ENCODE results near the gene PRAMEF15. TPM values are rescaled to one million over a fixed set of nuclear protein-coding genes. Genes with fewer than 3 reads are reported as not detected.

Gene PRAMEF15
- not detected for total RNA-seq

GRCh38 chr1:13315281-13315680, at the start of gene PRAMEF15:
TSS of gene PRAMEF15 (plus strand) at chr1:13315581. CDS start at chr1:13318408, 2,827 bp downstream.

DNA sequence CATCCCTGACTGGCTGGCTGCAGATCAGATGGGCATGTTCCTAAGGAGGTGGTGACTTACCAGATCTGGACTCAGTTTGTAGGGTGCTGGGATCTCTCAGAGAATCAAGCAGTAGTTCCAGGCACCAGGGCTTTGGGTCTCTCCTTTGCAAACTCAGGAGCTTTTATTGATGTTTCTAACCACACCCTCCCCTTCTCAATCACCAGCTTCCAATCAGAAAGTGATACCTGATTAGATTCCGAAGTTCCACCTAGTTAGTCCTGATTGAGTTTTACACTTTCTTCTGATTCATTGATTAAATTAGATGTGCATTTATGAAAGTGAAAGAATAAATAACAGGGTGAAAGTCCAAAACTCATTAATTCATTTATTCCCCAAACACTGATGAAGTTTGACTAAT, 30.3 kb upstream of the PRAMEF15 start, which contains the start of gene PRAMEF8:
Gene PRAMEF8, minus strand, starts transcription at position 101 of the 400 bp plus-strand sequence. CDS start 1,046 bp downstream, outside the sequence.

GRCh38 chr1:13303239-13303638, 12.1 kb upstream of the PRAMEF15 start, which contains the start of gene PRAMEF33:
TSS of gene PRAMEF33 (plus strand) at chr1:13303539. CDS start at chr1:13305955, 2,416 bp downstream.

GRCh38 chr1:13347034-13347433, 31.7 kb downstream of the PRAMEF15 start, which contains the start of gene PRAMEF14:
TSS of gene PRAMEF14 (minus strand) at chr1:13347134. CDS start at chr1:13345314, 1,820 bp downstream.

Small RNAs within 50 kb of the gene (small RNA-seq; reads per million reads assigned to genes)
- gene RNU6-771P: 0 reads per million in 2 donors

Other genes starting within 250 kb of the PRAMEF15 start
- gene PRAMEF25, start 244.8 kb upstream of the PRAMEF15 start, total RNA-seq: not detected
- gene HNRNPCL2, start 198.7 kb upstream of the PRAMEF15 start, total RNA-seq: not detected
- gene PRAMEF26, start 159.6 kb upstream of the PRAMEF15 start, total RNA-seq: not detected
- gene HNRNPCL4, start 149.9 kb upstream of the PRAMEF15 start, total RNA-seq: not detected
- gene PRAMEF9, start 143.7 kb upstream of the PRAMEF15 start, total RNA-seq: not detected
- not detected for gene PRAMEF13, start 114.2 kb upstream of the PRAMEF15 start, total RNA-seq
- gene PRAMEF18, start 89.4 kb upstream of the PRAMEF15 start, total RNA-seq: not detected
- gene PRAMEF5, start 61.4 kb upstream of the PRAMEF15 start, total RNA-seq: not detected
- gene PRAMEF8, start 30.4 kb upstream of the PRAMEF15 start, total RNA-seq: not detected
- not detected for gene PRAMEF33, start 12.0 kb upstream of the PRAMEF15 start, total RNA-seq
- not detected for gene PRAMEF14, start 31.6 kb downstream of the PRAMEF15 start, total RNA-seq
- not detected for gene PRAMEF19, start 56.4 kb downstream of the PRAMEF15 start, total RNA-seq
- gene PRAMEF17, start 74.1 kb downstream of the PRAMEF15 start, total RNA-seq: not detected
- not detected for gene PRAMEF20, start 94.9 kb downstream of the PRAMEF15 start, total RNA-seq
- not detected for gene LRRC38, start 198.4 kb downstream of the PRAMEF15 start, total RNA-seq